Stimulated activated CD8-positive, alpha-beta memory T cell treated with anti-CD3 and anti-CD28 coated beads, Interleukin-7, amount 100 ng/mL, for 4 hours (primary cell): ENCODE results near the gene PLXNA1.

Experiments
- DNase-seq, 2 donors: peaks; one replicate each; pipeline ENCODE4 v3.0.0-alpha.2; 2020; ENCODE audit warnings: low read depth in 2 of 2

The PLXNA1 gene

DNA sequence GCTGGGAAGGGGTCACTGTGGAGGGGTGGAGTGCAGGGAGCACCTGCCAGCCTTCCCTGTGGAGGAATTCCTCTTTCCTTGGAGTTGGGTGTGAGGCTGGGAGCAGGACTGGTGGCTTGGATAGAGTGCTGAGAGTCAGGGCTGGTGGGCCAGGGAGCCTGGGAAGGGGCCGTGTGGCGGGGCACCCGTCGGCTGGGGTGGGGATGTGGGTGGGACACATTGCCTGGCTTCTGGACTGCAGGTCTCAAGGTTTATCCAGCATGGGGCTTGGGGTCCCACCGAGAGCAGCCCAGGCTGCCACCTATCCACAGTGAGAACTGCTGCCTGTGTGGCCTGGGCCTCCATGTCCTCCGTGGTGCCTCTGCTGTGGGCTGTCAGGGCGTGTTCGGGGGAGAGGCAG is 4.7 kb downstream of the PLXNA1 start:
- no peak for DNase-seq

GRCh38 chr3:126988451-126989021 is 5.6 kb downstream of the PLXNA1 start:
- no peak for DNase-seq

- no peak for DNase-seq
These were observed 6.6 kb downstream of the PLXNA1 start for GRCh38 chr3:126989316-126990023.

DNA sequence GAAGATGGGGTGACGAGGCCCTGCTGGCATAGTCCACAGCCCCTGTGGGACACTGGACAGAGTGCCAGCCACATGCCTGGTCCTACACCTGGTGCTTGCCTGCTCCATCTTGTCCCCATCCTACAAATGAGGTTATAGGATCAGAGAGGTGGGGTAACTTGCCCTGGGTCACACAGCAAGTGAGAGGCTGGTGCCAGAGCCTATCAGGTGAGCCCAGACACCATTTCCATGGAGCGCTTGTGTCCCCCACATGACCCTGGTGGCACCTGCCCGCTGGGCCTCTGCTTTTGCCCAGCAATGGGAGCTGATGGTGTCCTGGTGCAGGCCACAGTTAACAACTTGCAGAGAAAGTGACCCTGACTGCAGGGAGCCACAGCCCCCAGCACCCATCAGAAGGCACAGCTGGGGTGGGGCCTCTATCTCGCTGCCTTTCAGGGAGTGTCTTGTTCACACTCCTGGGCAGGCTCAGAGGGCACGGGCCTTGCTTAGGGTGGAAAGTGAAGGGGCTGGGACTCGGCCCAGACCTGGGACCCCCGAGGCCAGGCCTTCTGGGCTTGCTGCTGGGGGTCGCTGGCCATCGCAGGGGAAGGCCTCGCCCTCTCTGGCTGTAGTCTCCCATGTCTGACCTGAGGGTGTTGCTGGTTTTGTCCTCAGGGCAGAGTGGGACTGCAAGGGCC is 7.2 kb downstream of the PLXNA1 start:
- DNase-seq = no peak

DNA sequence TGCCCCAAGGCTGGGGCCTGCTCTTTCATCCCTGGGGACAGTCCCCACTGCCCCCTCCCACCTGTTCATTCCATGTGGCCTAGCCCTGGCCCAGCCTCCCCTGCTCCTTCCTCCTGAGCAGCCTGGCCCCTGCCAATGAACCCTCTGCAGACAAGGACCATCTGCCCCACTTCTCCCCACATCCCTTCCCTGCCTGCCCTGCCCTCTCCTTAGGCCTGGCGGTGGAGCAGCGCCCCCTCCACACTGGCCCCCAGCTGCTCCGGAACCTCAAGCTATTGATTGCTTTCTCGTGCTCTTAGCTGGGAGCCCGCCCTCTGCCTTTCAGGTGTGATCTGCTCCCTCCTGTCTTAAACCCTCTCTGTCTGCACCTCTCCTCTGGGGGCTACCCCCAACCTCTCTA is 8.0 kb downstream of the PLXNA1 start:
- DNase-seq = no peak

DNA sequence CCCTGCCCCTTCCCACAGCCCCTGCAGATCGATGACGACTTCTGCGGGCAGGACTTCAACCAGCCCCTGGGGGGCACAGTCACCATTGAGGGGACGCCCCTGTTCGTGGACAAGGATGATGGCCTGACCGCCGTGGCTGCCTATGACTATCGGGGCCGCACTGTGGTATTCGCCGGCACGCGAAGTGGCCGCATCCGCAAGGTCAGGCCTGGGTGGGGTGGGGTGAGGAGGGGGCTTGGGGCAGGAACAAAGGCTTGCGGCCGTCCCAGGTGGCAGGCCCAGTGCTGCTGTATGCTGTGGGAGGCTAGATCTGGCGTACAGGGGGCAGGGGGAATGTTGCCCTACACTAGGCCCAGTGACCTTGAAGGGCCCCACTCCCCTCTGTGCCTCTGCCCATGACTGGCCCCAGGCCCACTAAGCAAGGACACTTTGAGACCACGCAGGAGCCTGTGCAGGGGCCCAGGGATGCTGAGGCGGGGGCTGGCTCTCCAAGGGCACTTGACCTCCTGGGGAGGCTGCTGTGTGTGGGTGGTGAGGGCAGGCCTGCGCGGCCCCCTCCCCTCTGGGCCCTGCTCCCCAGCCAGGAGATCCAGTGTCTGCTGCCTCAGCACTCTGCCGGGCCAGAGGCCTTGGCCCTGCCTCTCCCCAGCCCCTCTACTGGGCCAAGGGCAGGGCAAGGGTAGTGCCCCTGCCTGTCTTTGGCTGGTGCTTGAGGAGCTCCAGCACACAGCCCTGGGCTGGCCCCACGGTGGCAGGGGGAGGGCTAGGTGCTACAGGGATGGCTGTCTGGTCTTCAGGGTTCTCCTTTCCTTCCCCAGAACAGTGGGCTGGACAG is 8.7 kb downstream of the PLXNA1 start:
- no peak for DNase-seq

DNA sequence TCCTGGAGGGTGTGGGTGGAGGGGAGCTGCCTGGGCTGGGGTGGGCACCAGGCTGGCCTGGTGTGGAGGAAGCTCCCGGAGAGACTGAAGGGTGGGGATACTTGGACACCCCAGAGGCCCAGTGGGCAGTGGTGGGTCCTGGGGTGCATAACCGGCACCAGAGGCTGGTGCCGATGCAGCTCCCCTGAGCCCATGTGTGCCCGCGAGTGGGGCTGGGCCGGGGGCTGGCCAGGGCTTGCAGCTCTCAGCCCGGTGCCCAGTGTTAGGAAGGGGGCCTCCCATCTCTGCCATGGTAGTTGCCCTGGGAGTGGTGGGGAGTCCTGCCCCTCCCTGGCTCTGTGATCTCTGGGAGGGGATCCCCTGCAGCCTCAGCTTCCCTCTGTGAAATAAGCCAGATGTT is 9.3 kb downstream of the PLXNA1 start:
- DNase-seq = no peak

GRCh38 chr3:126992776-126993175 is 9.9 kb downstream of the PLXNA1 start:
- no peak for DNase-seq

DNA sequence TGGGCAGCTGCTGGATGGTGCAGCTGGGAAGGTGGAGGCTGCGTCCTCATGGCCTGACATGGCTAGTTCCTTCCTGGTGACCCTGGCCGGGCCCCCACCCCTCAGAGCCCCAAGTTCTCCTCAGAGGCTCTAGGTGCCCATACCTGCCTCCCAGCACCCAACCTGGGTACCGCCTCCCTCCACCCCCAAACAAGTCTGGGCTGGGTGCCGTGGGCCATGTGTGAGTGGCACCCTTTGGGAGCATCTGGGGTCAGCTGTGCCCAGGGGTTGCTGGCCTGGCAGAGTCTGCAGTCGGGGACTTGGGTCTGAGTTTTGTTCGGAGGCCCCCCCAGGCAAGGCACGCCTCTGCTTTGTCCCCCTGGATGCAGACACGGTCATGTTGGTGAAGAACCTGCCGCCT is 10.5 kb downstream of the PLXNA1 start:
- no peak for DNase-seq

DNA sequence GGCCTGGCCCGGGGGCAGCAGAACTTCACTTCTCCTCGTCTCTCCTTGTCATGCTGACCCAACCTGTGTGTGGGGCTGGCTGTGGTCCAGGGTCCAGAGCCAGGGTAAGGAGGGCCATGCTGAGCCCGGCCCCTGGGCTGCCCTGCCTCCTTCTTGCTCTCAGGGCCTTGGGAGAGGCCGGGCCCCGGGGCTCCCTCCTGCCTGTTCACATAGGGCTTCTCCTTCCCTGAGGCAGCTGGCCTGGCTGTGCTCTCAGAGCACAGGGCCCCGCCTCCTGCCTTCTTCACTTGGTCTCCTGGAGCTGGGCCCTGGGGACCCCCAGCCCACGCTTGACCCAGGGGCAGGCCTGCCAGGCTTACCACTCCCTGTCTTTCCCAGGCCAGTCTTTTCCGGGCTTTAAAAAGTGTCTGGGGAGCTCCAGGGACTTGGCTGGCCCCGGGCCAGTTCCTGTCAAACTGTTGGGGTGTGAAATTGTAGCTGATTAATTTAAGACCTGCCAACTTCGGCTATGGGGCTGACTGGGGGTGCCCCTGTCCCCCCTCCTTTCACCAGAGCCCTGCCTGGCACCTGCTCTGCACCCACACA is 11.8 kb downstream of the PLXNA1 start:
- DNase-seq = no peak

DNA sequence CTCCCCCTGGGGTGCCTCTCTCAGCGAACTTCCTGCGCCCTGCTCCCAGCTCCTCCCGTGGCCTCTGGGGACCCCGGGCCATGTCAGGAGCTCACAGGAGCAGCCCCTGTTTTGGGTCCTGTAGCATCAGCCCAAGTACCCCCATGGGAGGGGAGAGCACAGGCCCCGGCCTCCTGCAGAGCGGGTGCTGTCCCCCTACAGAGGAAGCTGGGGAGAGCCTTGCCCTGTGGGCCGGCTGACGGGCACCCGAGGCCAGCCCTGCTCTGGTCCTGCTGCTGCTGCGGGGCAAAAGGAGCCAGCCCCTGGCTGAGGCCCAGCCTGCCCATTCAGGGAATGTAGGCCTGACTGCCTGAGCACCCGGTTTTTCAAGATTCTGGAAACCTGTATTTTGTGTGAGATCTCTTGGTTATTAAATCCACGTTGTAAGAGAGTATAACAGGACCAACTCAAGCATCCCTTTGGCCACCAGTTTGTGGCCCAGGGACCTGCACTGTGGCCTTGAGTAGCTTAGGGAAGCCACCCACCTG is 12.4 kb downstream of the PLXNA1 start:
- no peak for DNase-seq

- no peak for DNase-seq
These were observed 13.1 kb downstream of the PLXNA1 start for GRCh38 chr3:126995926-126996512.

- no peak for DNase-seq
These were observed 14.0 kb downstream of the PLXNA1 start for GRCh38 chr3:126996905-126997304.

DNA sequence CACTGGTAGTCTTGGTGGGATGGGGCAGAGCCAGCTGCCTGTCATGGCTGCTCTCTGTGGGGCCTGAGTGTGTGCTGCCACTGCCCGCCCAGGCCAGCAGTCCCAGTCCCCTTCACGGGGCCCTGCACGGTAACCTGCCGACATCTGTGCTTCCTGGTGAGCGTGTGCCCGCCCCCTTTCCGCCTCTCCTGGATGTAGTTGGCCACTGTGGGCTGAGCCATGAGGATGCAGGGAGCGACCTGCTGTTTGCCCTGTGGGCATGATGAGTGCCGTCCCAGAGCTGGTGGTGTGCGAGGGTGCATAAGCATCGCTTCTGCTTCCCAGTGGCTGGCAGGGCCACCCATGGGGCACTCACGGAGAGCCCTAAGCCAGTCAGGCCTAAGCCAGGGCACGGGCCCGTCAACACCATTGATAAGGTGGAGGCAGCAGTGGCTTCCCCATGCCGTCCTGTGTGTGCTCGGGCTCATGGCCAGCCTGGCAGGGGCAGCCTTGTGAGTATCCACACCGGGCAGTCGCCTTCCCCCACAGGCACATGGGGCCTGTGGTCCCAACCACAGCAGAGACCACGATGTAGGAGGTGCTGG is 14.6 kb downstream of the PLXNA1 start:
- DNase-seq = no peak

GRCh38 chr3:126998320-126998719 is 15.4 kb downstream of the PLXNA1 start:
- no peak for DNase-seq

GRCh38 chr3:126998728-126999127 is 15.8 kb downstream of the PLXNA1 start:
- DNase-seq = no peak

- DNase-seq = no peak
These were observed 16.5 kb downstream of the PLXNA1 start for GRCh38 chr3:126999383-126999782.

GRCh38 chr3:127000119-127000518 is 17.2 kb downstream of the PLXNA1 start:
- no peak for DNase-seq

DNA sequence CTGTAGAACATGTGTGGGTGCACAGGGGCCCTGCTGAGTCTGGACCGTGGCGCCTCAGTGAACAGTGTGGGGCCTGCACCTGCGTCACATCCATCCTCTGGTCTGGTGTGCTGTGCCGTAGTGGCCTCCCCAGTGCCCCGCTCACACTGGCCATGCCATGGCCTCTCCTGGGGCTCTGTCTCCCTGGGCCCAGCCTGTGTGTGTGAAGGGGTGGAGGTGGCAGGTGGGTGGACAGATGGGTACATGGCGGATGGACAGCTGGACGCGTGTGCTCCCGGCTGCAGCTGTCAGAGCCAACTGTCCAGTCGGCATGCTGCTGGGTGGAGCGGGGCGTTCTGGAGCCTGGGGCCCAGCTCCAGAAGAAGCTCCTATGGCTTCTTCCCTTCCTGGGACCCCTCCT is 17.8 kb downstream of the PLXNA1 start:
- no peak for DNase-seq

DNA sequence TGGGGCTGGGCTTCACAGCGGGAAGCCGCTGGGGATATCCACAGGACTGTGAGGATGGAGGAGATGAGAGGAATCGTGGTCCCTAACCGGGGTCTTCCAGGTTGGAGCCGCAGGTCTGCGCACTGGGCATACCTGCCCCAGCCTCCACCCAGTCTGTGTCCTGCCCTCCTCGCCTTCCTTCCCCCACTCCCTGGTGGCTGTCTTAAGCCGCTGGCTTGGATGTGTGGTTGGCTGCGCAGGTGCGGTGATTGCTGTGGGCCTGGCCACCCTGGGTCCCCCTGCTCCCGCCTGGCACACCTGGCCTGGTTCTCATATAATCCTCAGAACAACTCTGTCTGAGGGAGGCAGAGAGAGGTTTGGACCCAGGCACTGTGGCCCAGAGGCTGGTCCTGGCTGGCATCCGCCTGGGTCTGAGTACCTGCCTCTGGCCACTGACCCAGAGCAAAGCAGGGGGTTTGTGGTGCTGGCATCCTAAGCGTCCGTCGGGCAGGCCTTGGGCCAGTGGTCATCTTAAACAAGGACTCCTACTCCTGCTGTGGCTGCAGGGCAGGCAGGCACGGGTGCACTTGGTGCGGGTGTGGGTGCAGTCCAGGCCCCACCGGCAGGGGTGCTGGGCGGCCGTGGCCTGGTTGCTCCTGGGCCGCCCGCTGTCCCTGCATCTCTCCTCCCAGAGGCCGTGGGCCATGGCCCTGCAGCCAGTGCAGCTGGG is 18.7 kb downstream of the PLXNA1 start:
- DNase-seq = no peak
